Measurements from ENCODE around the gene SRGAP3. TPM values are rescaled to one million over a fixed set of nuclear protein-coding genes. Genes with fewer than 3 reads are reported as not detected.

The SRGAP3 gene
- total RNA-seq, 1 experiment from 2014 or later = 17.9 TPM

- no peak for DNase-seq (ENCODE audit: low spot score)
- no peaks in the 10 kb centered on the region for H3K36me3 Mint-ChIP-seq
- no peaks in the 10 kb centered on the region for H3K9me3 Mint-ChIP-seq
- peaks cover 49% of the 10 kb centered on the region for H3K4me1 Mint-ChIP-seq
- no peaks in the 10 kb centered on the region; the same call in 1 of the 2 replicates for H3K27me3 Mint-ChIP-seq (ENCODE audit: low read depth)
- H3K4me3 Mint-ChIP-seq = no peak overlapping the region
- ChIA-PET CTCF (interaction anchor here (3.1 to 5.6 kb wide), 2 partner anchors 117 to 199 kb away, joined by 21 to 28 read pairs; no protein-coding TSS in a partner anchor), POLR2A (no interaction called here)
- TF ChIP-seq CDX4 (CRISPR knock-in tag; IDR thresholded peaks at IDR 0.05; ENCODE audit: borderline replicate concordance) = no peak
- TF ChIP-seq CBFB (CRISPR knock-in tag; IDR thresholded peaks at IDR 0.05; ENCODE audit: low read depth) = no peak
- TF ChIP-seq SMAD4 (CRISPR knock-in tag; IDR thresholded peaks at IDR 0.05) = no peak
- TF ChIP-seq ETV6 (CRISPR knock-in tag; IDR thresholded peaks at IDR 0.05) = no peak
- TF ChIP-seq NR1H2 (CRISPR knock-in tag; IDR thresholded peaks at IDR 0.05) = no peak
- TF ChIP-seq FOXJ3 (CRISPR knock-in tag; IDR thresholded peaks at IDR 0.05; ENCODE audit: borderline replicate concordance) = no peak
- no peak for TF ChIP-seq PRRX2 (CRISPR knock-in tag; IDR thresholded peaks at IDR 0.05)
- no peak for TF ChIP-seq USF2 (CRISPR knock-in tag; IDR thresholded peaks at IDR 0.05)
- TF ChIP-seq GTF2I (CRISPR knock-in tag; conservative IDR thresholded peaks at IDR 0.05) = no peak
- no peak for TF ChIP-seq MXD4 (CRISPR knock-in tag; IDR thresholded peaks at IDR 0.05; ENCODE audit: borderline replicate concordance)
- no peak for TF ChIP-seq ZNF532 (CRISPR knock-in tag; IDR thresholded peaks at IDR 0.05; ENCODE audit: borderline replicate concordance)
- no peak for TF ChIP-seq NFYB (CRISPR knock-in tag; conservative IDR thresholded peaks at IDR 0.05; ENCODE audit: low read depth)
- TF ChIP-seq STAT6 (CRISPR knock-in tag; conservative IDR thresholded peaks at IDR 0.05; ENCODE audit: low read depth) = no peak
- TF ChIP-seq SP1 (CRISPR knock-in tag; conservative IDR thresholded peaks at IDR 0.05) = no peak
- no peak for ATAC-seq
- H3K27ac Mint-ChIP-seq = no peak overlapping the region
These were observed 145.3 kb downstream of the SRGAP3 start for GRCh38 chr3:9104121-9104520.

- H3K9me3 Mint-ChIP-seq = no peaks in the 10 kb centered on the region
- peak; percentile 86 for ATAC-seq
- no peaks in the 10 kb centered on the region; the same call in 1 of the 2 replicates for H3K27me3 Mint-ChIP-seq (ENCODE audit: low read depth)
- H3K36me3 Mint-ChIP-seq = no peaks in the 10 kb centered on the region
- peak; percentile 80 for DNase-seq (ENCODE audit: low spot score)
- H3K4me3 Mint-ChIP-seq = no peak overlapping the region; the same call in 1 of the 2 replicates
- peak overlapping the region; percentile 91 for H3K27ac Mint-ChIP-seq
- POLR2A ChIA-PET = interaction anchor here (1.4 kb wide), 1 partner anchor 10 kb away, joined by 3 read pairs; no protein-coding TSS in a partner anchor
- CTCF ChIA-PET = interaction anchor here (0.6 to 5.6 kb wide), 8 partner anchors 9 to 200 kb away, joined by 3 to 28 read pairs (median 6); no protein-coding TSS in a partner anchor
- H3K4me1 Mint-ChIP-seq = peaks cover 53% of the 10 kb centered on the region
- peak; percentile 98 for TF ChIP-seq GTF2I (CRISPR knock-in tag; conservative IDR thresholded peaks at IDR 0.05)
- TF ChIP-seq ETV6 (CRISPR knock-in tag; IDR thresholded peaks at IDR 0.05) = peak; percentile 65; the same call in 1 of the 2 replicates
- TF ChIP-seq MAX (CRISPR knock-in tag; IDR thresholded peaks at IDR 0.05) = peak; percentile 62
- TF ChIP-seq CREB1 (CRISPR knock-in tag; IDR thresholded peaks at IDR 0.05) = no peak
- TF ChIP-seq TCF7 (CRISPR knock-in tag; IDR thresholded peaks at IDR 0.05; ENCODE audit: low read depth) = no peak
- no peak for TF ChIP-seq IRF1 (CRISPR knock-in tag; IDR thresholded peaks at IDR 0.05)
- no peak for TF ChIP-seq KAT7 (CRISPR knock-in tag; IDR thresholded peaks at IDR 0.05; ENCODE audit: borderline replicate concordance)
- TF ChIP-seq CREM (CRISPR knock-in tag; IDR thresholded peaks at IDR 0.05) = 0 out of 2 replicates have a peak, but pooled peaks have one; percentile 49
- TF ChIP-seq FOXK1 (CRISPR knock-in tag; IDR thresholded peaks at IDR 0.05) = peak; percentile 58
- TF ChIP-seq TEAD1 (CRISPR knock-in tag; IDR thresholded peaks at IDR 0.05) = peak; percentile 51; the same call in 1 of the 2 replicates
- TF ChIP-seq ZNF219 (CRISPR knock-in tag; IDR thresholded peaks at IDR 0.05; ENCODE audit: borderline replicate concordance) = 0 out of 2 replicates have a peak, but pooled peaks have one; percentile 48
- peak; percentile 13; the same call in 1 of the 2 replicates for TF ChIP-seq MXD4 (CRISPR knock-in tag; IDR thresholded peaks at IDR 0.05; ENCODE audit: borderline replicate concordance)
- no peak for TF ChIP-seq NR1H2 (CRISPR knock-in tag; IDR thresholded peaks at IDR 0.05)
- TF ChIP-seq ZMAT4 (CRISPR knock-in tag; IDR thresholded peaks at IDR 0.05) = no peak
These were observed 147.0 kb downstream of the SRGAP3 start for GRCh38 chr3:9102240-9102981.

Data from WTC11 (cell line).